Limb (tissue), 2 donors: Measurements from ENCODE around the gene A2ML1.
"Not testable (repeated sequence)": the region's sequence is repeated elsewhere in the genome, so short reads cannot be mapped to it uniquely, and the experiment has no call there.

ENCODE experiments used
- DNase-seq, 2 donors: peaks; one replicate each; pipeline ENCODE4 v3.0.0-alpha.2; 2016; ENCODE audit errors: extremely low spot score in 2 of 2

A2ML1 gene

GRCh38 chr12:8822298-8822697 lies at the start of gene A2ML1:
Gene A2ML1, plus strand, starts transcription at chr12:8822621. Its CDS starts 31 bp downstream, at chr12:8822652.
- DNase-seq, result no peak

- DNase-seq, result no peak
These were observed 49.0 kb upstream of the A2ML1 start for GRCh38 chr12:8773461-8773860.

GRCh38 chr12:8779281-8779680 lies 43.1 kb upstream of the A2ML1 start:
- no peak for DNase-seq

- no peak for DNase-seq
These were observed 42.6 kb upstream of the A2ML1 start for GRCh38 chr12:8779862-8780261.

GRCh38 chr12:8780389-8780788 lies 42.0 kb upstream of the A2ML1 start:
- peak in 1 of 2 donors; percentile 17 for DNase-seq

GRCh38 chr12:8781381-8782127 lies 40.9 kb upstream of the A2ML1 start:
- DNase-seq, result no peak

- DNase-seq, result no peak
These were observed 38.0 kb upstream of the A2ML1 start for GRCh38 chr12:8784290-8784888.

- no peak for DNase-seq
These were observed 36.9 kb upstream of the A2ML1 start for GRCh38 chr12:8785499-8785898.

- not testable (repeated sequence) for DNase-seq
These were observed 35.2 kb upstream of the A2ML1 start for GRCh38 chr12:8787206-8787605.

GRCh38 chr12:8788706-8789105 lies 33.7 kb upstream of the A2ML1 start:
- not testable (repeated sequence) for DNase-seq

GRCh38 chr12:8789341-8790013 lies 32.9 kb upstream of the A2ML1 start:
- DNase-seq, result not testable (repeated sequence)

GRCh38 chr12:8793226-8793625 lies 29.2 kb upstream of the A2ML1 start:
- DNase-seq, result not testable (repeated sequence)

GRCh38 chr12:8794611-8795010 lies 27.8 kb upstream of the A2ML1 start:
- DNase-seq, result not testable (repeated sequence)

- no peak for DNase-seq
These were observed 25.4 kb upstream of the A2ML1 start for GRCh38 chr12:8796831-8797626.

- DNase-seq, result not testable (repeated sequence)
These were observed 21.2 kb upstream of the A2ML1 start for GRCh38 chr12:8801213-8801612.

- DNase-seq, result not testable (repeated sequence)
These were observed 17.6 kb upstream of the A2ML1 start for GRCh38 chr12:8804833-8805232.

- not testable (repeated sequence) for DNase-seq
These were observed 16.9 kb upstream of the A2ML1 start for GRCh38 chr12:8805487-8805886.

GRCh38 chr12:8807084-8807483 lies 15.3 kb upstream of the A2ML1 start:
- DNase-seq, result not testable (repeated sequence)

- not testable (repeated sequence) for DNase-seq
These were observed 12.3 kb upstream of the A2ML1 start for GRCh38 chr12:8810112-8810511.

- DNase-seq, result no peak
These were observed 8.7 kb upstream of the A2ML1 start for GRCh38 chr12:8813572-8814357.
